ENCODE results near the gene TKT.

TKT gene

GRCh38 chr3:53183514-53183913 lies 72.3 kb downstream of the TKT start:
- Histone ChIP-seq H3K9ac (ENCODE audit: low read length) (no peak overlapping the region), H3K27ac (ENCODE audit: low read depth, low read length) (no peak overlapping the region), H3K4me1 (ENCODE audit: control insufficient read depth, insufficient read depth, low read length) (no peaks in the 10 kb centered on the region), H3K36me3 (ENCODE audit: control insufficient read depth, insufficient read depth, low read length) (peaks cover 48% of the 10 kb centered on the region), H3K4me3 (ENCODE audit: low read length) (no peak overlapping the region), H3K27me3 (ENCODE audit: control insufficient read depth, insufficient read depth, low read length) (no peaks in the 10 kb centered on the region)

DNA sequence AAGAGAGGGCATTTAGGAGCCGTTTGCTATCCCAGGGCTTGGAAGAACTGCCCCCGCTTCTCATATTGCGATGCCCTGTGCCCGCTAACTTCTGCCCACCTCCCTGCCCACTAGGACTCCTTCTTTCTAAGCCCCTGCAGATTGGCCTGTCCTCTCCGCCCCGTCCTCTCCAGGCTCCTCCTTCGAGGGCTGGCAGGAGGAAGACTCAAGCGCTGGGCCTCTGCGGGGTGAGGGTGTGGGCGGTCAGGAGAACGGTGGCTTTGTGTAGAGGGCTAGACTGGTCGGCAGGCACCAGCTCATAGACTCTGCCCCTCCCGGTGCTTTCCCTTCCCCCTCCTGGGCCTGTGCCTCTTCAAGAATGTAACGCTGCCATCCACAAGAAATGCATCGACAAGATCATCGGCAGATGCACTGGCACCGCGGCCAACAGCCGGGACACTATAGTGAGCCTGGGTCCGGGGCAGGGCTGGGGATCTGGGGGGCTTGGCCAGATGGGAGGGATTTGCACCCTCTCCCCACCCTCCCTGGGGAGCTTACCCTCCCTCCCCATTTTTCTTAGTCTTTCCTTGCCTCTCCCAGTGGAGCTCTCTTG lies 73.0 kb downstream of the TKT start:
- Histone ChIP-seq H3K4me1 (ENCODE audit: control insufficient read depth, insufficient read depth, low read length) (no peaks in the 10 kb centered on the region), H3K36me3 (ENCODE audit: control insufficient read depth, insufficient read depth, low read length) (peaks cover 47% of the 10 kb centered on the region), H3K9ac (ENCODE audit: low read length) (no peak overlapping the region), H3K27ac (ENCODE audit: low read depth, low read length) (no peak overlapping the region), H3K27me3 (ENCODE audit: control insufficient read depth, insufficient read depth, low read length) (no peaks in the 10 kb centered on the region), H3K4me3 (ENCODE audit: low read length) (no peak overlapping the region)

DNA sequence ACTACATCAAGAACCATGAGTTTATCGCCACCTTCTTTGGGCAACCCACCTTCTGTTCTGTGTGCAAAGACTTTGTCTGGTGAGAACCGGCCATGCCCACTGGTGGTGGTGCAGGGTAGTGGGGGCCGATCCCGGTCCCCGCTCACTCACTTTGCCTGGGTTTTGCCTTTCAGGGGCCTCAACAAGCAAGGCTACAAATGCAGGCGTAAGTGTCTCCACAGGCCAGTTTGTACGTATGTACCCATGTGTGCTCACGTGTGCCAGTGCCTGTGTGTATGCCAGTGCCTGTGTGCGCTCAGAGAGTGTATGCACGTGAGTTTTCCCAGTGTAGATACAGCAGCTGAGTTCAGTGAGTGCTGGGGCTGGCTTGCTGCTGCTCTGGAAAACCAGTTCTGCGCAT lies 74.3 kb downstream of the TKT start:
- H3K9ac ChIP-seq (ENCODE audit: low read length) = no peak overlapping the region
- H3K36me3 ChIP-seq (ENCODE audit: control insufficient read depth, insufficient read depth, low read length) = peaks cover 41% of the 10 kb centered on the region
- H3K4me3 ChIP-seq (ENCODE audit: low read length) = no peak overlapping the region
- H3K27me3 ChIP-seq (ENCODE audit: control insufficient read depth, insufficient read depth, low read length) = no peaks in the 10 kb centered on the region
- no peaks in the 10 kb centered on the region for H3K4me1 ChIP-seq (ENCODE audit: control insufficient read depth, insufficient read depth, low read length)
- no peak overlapping the region for H3K27ac ChIP-seq (ENCODE audit: low read depth, low read length)

- no peak overlapping the region for H3K4me3 ChIP-seq (ENCODE audit: low read length)
- peaks cover 35% of the 10 kb centered on the region for H3K36me3 ChIP-seq (ENCODE audit: control insufficient read depth, insufficient read depth, low read length)
- H3K4me1 ChIP-seq (ENCODE audit: control insufficient read depth, insufficient read depth, low read length) = no peaks in the 10 kb centered on the region
- no peak overlapping the region for H3K9ac ChIP-seq (ENCODE audit: low read length)
- no peaks in the 10 kb centered on the region for H3K27me3 ChIP-seq (ENCODE audit: control insufficient read depth, insufficient read depth, low read length)
- H3K27ac ChIP-seq (ENCODE audit: low read depth, low read length) = no peak overlapping the region
Measured at GRCh38 chr3:53181024-53181371, 74.8 kb downstream of the TKT start.

GRCh38 chr3:53180305-53181023 lies 75.4 kb downstream of the TKT start:
- Histone ChIP-seq H3K27ac (ENCODE audit: low read depth, low read length) (no peak overlapping the region), H3K36me3 (ENCODE audit: control insufficient read depth, insufficient read depth, low read length) (peaks cover 33% of the 10 kb centered on the region), H3K4me1 (ENCODE audit: control insufficient read depth, insufficient read depth, low read length) (no peaks in the 10 kb centered on the region), H3K9ac (ENCODE audit: low read length) (no peak overlapping the region), H3K4me3 (ENCODE audit: low read length) (no peak overlapping the region), H3K27me3 (ENCODE audit: control insufficient read depth, insufficient read depth, low read length) (no peaks in the 10 kb centered on the region)

DNA sequence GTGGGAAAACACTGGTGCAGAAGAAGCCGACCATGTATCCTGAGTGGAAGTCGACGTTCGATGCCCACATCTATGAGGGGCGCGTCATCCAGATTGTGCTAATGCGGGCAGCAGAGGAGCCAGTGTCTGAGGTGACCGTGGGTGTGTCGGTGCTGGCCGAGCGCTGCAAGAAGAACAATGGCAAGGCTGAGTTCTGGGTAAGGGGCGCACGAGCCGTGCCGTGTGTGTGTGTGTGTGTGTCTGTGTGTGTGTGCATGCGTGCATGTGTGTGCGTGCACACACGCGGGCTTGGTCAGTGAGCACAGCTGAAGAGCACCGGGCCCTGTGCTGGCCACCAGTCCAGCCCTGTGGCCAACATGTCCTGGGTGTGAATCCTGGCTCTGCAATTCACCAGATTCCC lies 76.2 kb downstream of the TKT start:
- Histone ChIP-seq H3K36me3 (ENCODE audit: control insufficient read depth, insufficient read depth, low read length) (peaks cover 31% of the 10 kb centered on the region), H3K4me1 (ENCODE audit: control insufficient read depth, insufficient read depth, low read length) (no peaks in the 10 kb centered on the region), H3K9ac (ENCODE audit: low read length) (no peak overlapping the region), H3K27ac (ENCODE audit: low read depth, low read length) (no peak overlapping the region), H3K27me3 (ENCODE audit: control insufficient read depth, insufficient read depth, low read length) (no peaks in the 10 kb centered on the region), H3K4me3 (ENCODE audit: low read length) (no peak overlapping the region)

DNA sequence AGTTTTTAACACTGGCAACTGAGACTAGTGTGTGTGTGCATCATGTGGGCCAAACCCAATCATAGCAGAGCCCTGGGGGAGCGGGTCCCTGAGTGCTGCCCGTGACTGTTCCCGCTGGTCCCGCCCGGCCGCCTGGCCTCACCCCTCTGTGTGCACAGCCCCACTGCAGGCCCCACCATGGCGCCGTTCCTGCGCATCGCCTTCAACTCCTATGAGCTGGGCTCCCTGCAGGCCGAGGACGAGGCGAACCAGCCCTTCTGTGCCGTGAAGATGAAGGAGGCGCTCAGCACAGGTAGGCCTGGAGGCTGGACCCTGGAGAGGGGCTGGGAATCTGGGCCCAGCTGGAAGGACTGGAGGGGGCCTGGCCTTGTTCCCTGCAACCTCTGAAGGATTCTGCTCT lies 77.6 kb downstream of the TKT start:
- Histone ChIP-seq H3K36me3 (ENCODE audit: control insufficient read depth, insufficient read depth, low read length) (peaks cover 26% of the 10 kb centered on the region), H3K4me3 (ENCODE audit: low read length) (no peak overlapping the region), H3K27ac (ENCODE audit: low read depth, low read length) (no peak overlapping the region), H3K27me3 (ENCODE audit: control insufficient read depth, insufficient read depth, low read length) (no peaks in the 10 kb centered on the region), H3K4me1 (ENCODE audit: control insufficient read depth, insufficient read depth, low read length) (no peaks in the 10 kb centered on the region), H3K9ac (ENCODE audit: low read length) (no peak overlapping the region)

DNA sequence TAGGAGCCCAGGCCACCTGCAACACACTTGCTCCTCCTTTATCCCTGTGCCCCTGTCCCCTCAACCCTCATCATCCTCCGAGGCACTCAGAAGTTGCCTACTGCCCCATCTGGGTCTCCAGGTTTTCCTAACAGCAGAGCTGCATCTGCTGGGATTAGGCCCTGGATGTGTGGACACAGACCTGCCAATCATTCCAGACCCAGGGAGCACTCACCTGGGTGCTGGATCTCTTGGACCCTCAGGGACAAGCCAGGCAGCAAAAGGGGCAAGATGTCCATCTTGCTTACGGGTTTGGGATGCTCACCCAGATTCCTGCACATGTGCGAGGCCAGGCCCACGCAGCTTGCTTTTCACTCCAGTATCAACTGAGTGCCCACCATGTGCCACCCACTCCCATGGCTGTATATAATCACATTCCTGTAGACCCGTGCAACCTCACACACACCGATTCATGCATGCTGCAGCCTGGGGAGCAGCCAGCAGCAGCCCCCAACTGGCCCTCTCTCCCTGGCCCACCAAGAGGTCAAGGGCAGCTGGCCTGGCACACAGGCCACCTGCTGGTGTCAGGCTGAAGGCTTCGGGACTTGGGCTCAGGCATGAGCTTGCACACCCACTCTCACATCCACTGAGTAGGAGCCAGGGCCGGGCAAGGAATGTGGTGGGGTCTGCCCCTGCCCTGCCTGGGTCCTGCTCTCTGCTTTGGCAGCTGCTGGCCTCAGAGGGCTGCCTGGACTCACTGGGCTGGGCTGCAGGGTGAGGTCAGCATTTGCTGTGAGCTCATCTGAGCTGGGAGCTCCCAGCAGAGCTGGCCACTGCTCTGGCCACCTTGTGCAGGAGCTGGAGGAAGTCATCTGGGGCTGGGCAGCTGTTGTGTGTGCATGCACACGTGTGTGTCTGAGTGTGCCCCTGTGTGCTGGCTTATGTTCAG lies 79.9 kb downstream of the TKT start:
- Histone ChIP-seq H3K27ac (ENCODE audit: low read depth, low read length) (no peak overlapping the region), H3K27me3 (ENCODE audit: control insufficient read depth, insufficient read depth, low read length) (no peaks in the 10 kb centered on the region), H3K36me3 (ENCODE audit: control insufficient read depth, insufficient read depth, low read length) (peaks cover 21% of the 10 kb centered on the region), H3K9ac (ENCODE audit: low read length) (no peak overlapping the region), H3K4me3 (ENCODE audit: low read length) (no peak overlapping the region), H3K4me1 (ENCODE audit: control insufficient read depth, insufficient read depth, low read length) (no peaks in the 10 kb centered on the region)

All from rectal smooth muscle tissue (tissue), 1 donor.